PC-9 (cell line): ENCODE results near the gene ANAPC16. TPM values are rescaled to one million over a fixed set of nuclear protein-coding genes. Genes with fewer than 3 reads are reported as not detected.

ENCODE experiments used
- BruUV-seq: library from RNA; stranded (reverse); fragments of 400-500 nt; replicated peaks from 2 replicates; lab custom pipeline; 2021; lab: Mats Ljungman, UMichigan
- CTCF ChIA-PET: fragments of 300-600 bp; sonication (Branson Sonifier 250); formaldehyde crosslinking; loops from one replicate; lab custom pipeline; 2022; ENCODE audit warnings: antibody characterized with exemption; lab: Charles Lee
- POLR2A ChIA-PET: fragments of 300-600 bp; sonication (Branson Sonifier 250); formaldehyde crosslinking; loops from one replicate; lab custom pipeline; 2022; ENCODE audit warnings: antibody characterized with exemption; ENCODE audit not compliant: unreplicated experiment; lab: Charles Lee
- DNase-seq, 2 experiments: peaks; one replicate each; pipeline versions ENCODE4 v3.0.0 to v3.0.0-alpha.2; 2015 to 2022; ENCODE audit warnings: mixed read lengths in 1 of 2
- H2AFZ ChIP-seq: fragments of 200-600 bp; sonication (generic); 2 replicates; pipeline ENCODE4 v1.8.1; 2017; ENCODE audit warnings: antibody characterized with exemption
- H3F3A ChIP-seq: fragments of 200-600 bp; sonication (generic); 2 replicates; pipeline ENCODE4 v1.8.1; 2017; ENCODE audit warnings: antibody characterized with exemption, mild to moderate bottlenecking, low read depth; ENCODE audit not compliant: insufficient read depth
- H3K27ac ChIP-seq: fragments of 200-600 bp; sonication (generic); 2 replicates; pipeline ENCODE4 v1.6.1; 2016; ENCODE audit warnings: mixed run types
- H3K27me3 ChIP-seq: fragments of 200-600 bp; sonication (generic); 2 replicates; pipeline ENCODE4 v1.6.1; 2016; ENCODE audit warnings: low read depth, mixed run types; ENCODE audit not compliant: insufficient read depth
- H3K36me3 ChIP-seq: fragments of 200-600 bp; sonication (generic); 2 replicates; pipeline ENCODE4 v1.6.1; 2016; ENCODE audit warnings: low read depth, mixed run types
- H3K4me1 ChIP-seq: fragments of 200-600 bp; sonication (generic); replicated peaks from 2 replicates; pipeline ENCODE4 v1.6.1; 2016; ENCODE audit warnings: mixed run types; ENCODE audit not compliant: insufficient read depth
- H3K4me2 ChIP-seq: fragments of 200-600 bp; sonication (generic); 2 replicates; pipeline ENCODE4 v1.6.1; 2017; ENCODE audit warnings: mixed run types
- H3K4me3 ChIP-seq: fragments of 200-600 bp; sonication (generic); 2 replicates; pipeline ENCODE4 v1.6.1; 2016; ENCODE audit warnings: mixed run types
- H3K79me2 ChIP-seq: fragments of 200-600 bp; sonication (generic); 2 replicates; pipeline ENCODE4 v1.6.1; 2017; ENCODE audit warnings: low read depth, mixed run types
- H3K9me2 ChIP-seq: fragments of 200-600 bp; sonication (generic); 2 replicates; pipeline ENCODE4 v1.8.1; 2017; ENCODE audit warnings: mild to moderate bottlenecking; ENCODE audit not compliant: insufficient read depth
- H3K9me3 ChIP-seq: fragments of 200-600 bp; sonication (generic); 2 replicates; pipeline ENCODE4 v1.8.1; 2016; ENCODE audit warnings: low read depth; ENCODE audit not compliant: insufficient read depth
- H4K20me1 ChIP-seq: fragments of 200-600 bp; sonication (generic); 2 replicates; pipeline ENCODE4 v1.8.1; 2017; ENCODE audit not compliant: insufficient read depth
- EZH2 ChIP-seq: fragments of 200-600 bp; sonication (generic); IDR thresholded peaks from 2 replicates; pipeline ENCODE4 v1.8.0; 2017; ENCODE audit warnings: antibody characterized with exemption, low read depth
- intact Hi-C: fragments of 100-400 bp; cut with micrococcal nuclease; formaldehyde crosslinking; loops from one replicate; pipeline ENCODE4 v1.10.0; 2022; ENCODE audit not compliant: unreplicated experiment
- total RNA-seq: library from RNA; stranded (reverse); gene quantifications from 2 replicates; pipeline ENCODE4 v1.2.3, GENCODE V29; 2021
- TF ChIP-seq, protein P1 (sequence below): fragments of 200-600 bp; sonication (generic); conservative IDR thresholded peaks from 2 replicates; pipeline ENCODE4 v1.6.1; 2017; ENCODE audit warnings: mixed run types, antibody characterized with exemption, mild to moderate bottlenecking, moderate library complexity

ANAPC16 gene
- total RNA-seq, 1 experiment from 2014 or later, result 171 TPM

DNA sequence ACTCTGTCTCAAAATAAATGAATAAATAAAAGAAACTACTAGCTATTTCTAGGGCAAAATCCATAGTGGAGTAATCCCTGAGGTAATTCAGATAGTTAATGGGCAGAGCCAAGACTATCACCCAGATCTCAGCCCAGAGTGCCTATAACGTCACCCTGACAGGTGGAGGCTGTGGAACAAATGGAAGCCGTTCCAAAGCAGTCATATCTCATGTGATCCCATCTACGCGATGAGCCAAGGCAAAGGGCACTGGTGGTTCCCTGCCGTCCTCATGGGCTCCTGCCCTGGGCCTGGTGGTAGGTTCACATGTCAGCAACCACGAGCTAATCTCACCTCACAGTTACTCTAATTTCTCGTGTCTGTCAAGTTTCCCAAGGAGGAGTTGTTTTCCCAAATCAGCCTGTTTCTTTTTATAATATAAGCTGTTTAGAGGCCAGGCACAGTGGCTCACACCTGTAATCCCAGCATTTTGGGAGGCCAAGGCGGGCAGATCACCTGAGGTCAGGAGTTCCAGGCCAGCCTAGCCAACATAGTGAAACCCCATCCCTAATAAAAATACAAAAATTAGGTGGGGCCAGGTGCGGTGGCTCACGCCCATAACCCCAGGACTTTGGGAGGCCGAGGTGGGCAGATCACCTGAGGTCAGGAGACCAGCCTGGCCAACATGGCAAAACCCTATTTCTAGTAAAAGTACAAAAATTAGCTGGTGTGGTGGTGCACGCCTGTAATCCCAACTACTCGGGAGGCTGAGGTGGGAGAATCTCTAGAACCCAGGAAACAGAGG is 22.8 kb downstream of the ANAPC16 start:
- Histone ChIP-seq H3F3A (peaks cover 53% of the 10 kb centered on the region), H4K20me1 (no peaks in the 10 kb centered on the region), H3K4me2 (no peak overlapping the region), H3K9me3 (no peaks in the 10 kb centered on the region), H3K36me3 (peaks cover 24% of the 10 kb centered on the region), H3K27ac (no peak overlapping the region), H3K4me1 (peaks cover 22% of the 10 kb centered on the region), H2AFZ (no peak overlapping the region), H3K27me3 (no peaks in the 10 kb centered on the region), H3K79me2 (no peaks in the 10 kb centered on the region), H3K9me2 (no peaks in the 10 kb centered on the region), H3K4me3 (no peak overlapping the region)
- POLR2A ChIA-PET, result interaction anchor here (0.6 kb wide), 3 partner anchors 17 to 93 kb away, joined by 4 to 11 read pairs (median 4); no protein-coding TSS in a partner anchor
- CTCF ChIA-PET, result interaction anchor here (0.6 kb wide), 1 partner anchor 833 kb away, joined by 3 read pairs; no protein-coding TSS in a partner anchor
- intact Hi-C loops, result no loop called here
- no TSS peak for BruUV-seq
- DNase-seq, result no peak
- TF ChIP-seq, protein P1, sequence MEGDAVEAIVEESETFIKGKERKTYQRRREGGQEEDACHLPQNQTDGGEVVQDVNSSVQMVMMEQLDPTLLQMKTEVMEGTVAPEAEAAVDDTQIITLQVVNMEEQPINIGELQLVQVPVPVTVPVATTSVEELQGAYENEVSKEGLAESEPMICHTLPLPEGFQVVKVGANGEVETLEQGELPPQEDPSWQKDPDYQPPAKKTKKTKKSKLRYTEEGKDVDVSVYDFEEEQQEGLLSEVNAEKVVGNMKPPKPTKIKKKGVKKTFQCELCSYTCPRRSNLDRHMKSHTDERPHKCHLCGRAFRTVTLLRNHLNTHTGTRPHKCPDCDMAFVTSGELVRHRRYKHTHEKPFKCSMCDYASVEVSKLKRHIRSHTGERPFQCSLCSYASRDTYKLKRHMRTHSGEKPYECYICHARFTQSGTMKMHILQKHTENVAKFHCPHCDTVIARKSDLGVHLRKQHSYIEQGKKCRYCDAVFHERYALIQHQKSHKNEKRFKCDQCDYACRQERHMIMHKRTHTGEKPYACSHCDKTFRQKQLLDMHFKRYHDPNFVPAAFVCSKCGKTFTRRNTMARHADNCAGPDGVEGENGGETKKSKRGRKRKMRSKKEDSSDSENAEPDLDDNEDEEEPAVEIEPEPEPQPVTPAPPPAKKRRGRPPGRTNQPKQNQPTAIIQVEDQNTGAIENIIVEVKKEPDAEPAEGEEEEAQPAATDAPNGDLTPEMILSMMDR, result no peak
- TF ChIP-seq EZH2, result no peak

- Histone ChIP-seq H2AFZ (no peak overlapping the region), H3F3A (peaks cover 52% of the 10 kb centered on the region), H3K4me2 (no peak overlapping the region), H4K20me1 (no peaks in the 10 kb centered on the region), H3K9me2 (no peaks in the 10 kb centered on the region), H3K79me2 (no peaks in the 10 kb centered on the region), H3K36me3 (peaks cover 15% of the 10 kb centered on the region), H3K4me1 (peaks cover 30% of the 10 kb centered on the region), H3K27me3 (no peaks in the 10 kb centered on the region), H3K9me3 (no peaks in the 10 kb centered on the region), H3K4me3 (no peak overlapping the region), H3K27ac (no peak overlapping the region)
- intact Hi-C loops, result no loop called here
- no TSS peak for BruUV-seq
- DNase-seq, result no peak
- TF ChIP-seq, protein P1, result no peak
- ChIA-PET POLR2A (interaction anchor here (0.6 kb wide), 1 partner anchor 75 kb away, joined by 4 read pairs; no protein-coding TSS in a partner anchor), CTCF (interaction anchor here (0.6 kb wide), 1 partner anchor 832 kb away, joined by 3 read pairs; no protein-coding TSS in a partner anchor)
Measured at GRCh38 chr10:72239409-72239808, 23.6 kb downstream of the ANAPC16 start.

DNA sequence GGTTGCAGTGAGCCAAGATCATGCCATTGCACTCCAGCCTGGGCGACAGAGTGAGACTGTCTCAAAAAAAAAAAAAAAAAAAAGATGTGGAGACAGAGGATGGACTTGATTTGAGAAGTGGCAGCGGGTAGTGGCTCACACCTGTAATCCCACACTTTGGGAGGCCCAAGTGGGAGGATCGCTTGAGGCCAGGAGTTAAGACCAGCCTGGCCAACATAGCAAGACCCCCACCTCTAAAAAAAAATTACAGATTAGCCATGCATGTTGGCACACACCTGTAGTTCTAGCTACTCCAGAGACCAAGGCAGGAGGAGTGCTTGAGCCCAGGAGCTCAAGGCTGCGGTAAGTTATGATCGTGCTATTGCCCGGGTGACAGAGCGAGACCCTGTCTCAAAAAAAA is 24.6 kb downstream of the ANAPC16 start:
- H3K4me2 ChIP-seq, result no peak overlapping the region
- no TSS peak for BruUV-seq
- H3K4me1 ChIP-seq, result peaks cover 40% of the 10 kb centered on the region
- no peaks in the 10 kb centered on the region for H4K20me1 ChIP-seq
- CTCF ChIA-PET, result no interaction called here
- peaks cover 55% of the 10 kb centered on the region for H3F3A ChIP-seq
- no peak for DNase-seq
- no peaks in the 10 kb centered on the region for H3K9me3 ChIP-seq
- intact Hi-C loops, result no loop called here
- no peak for TF ChIP-seq EZH2
- TF ChIP-seq, protein P1, result no peak
- H3K36me3 ChIP-seq, result peaks cover 6% of the 10 kb centered on the region
- POLR2A ChIA-PET, result no interaction called here
- H3K9me2 ChIP-seq, result no peaks in the 10 kb centered on the region
- no peak overlapping the region for H3K4me3 ChIP-seq
- no peaks in the 10 kb centered on the region for H3K79me2 ChIP-seq
- H3K27me3 ChIP-seq, result no peaks in the 10 kb centered on the region
- no peak overlapping the region for H2AFZ ChIP-seq
- H3K27ac ChIP-seq, result no peak overlapping the region
